HEK293 (cell line): ENCODE measurements around the gene INSRR.

Experiments used
- YY1 ChIP-seq: fragments of 450-650 bp; formaldehyde crosslinking; IDR thresholded peaks from 2 replicates; pipeline ENCODE4 v1.5.1; 2018; ENCODE audit warnings: missing biosample characterization, missing genetic modification characterization
- ZNF292 ChIP-seq: fragments of 450-650 bp; formaldehyde crosslinking; IDR thresholded peaks from 2 replicates; pipeline ENCODE4 v1.5.1; 2016; ENCODE audit warnings: low read depth, missing biosample characterization, missing genetic modification characterization, borderline replicate concordance
- ZNF785 ChIP-seq: fragments of 450-650 bp; formaldehyde crosslinking; IDR thresholded peaks from 2 replicates; pipeline ENCODE4 v1.5.1; 2016; ENCODE audit warnings: missing biosample characterization, missing genetic modification characterization
- TF ChIP-seq, protein P1 (sequence below): fragments of 450-650 bp; formaldehyde crosslinking; IDR thresholded peaks from 2 replicates; pipeline ENCODE4 v1.5.1; 2016; ENCODE audit warnings: missing biosample characterization, missing genetic modification characterization

DNA sequence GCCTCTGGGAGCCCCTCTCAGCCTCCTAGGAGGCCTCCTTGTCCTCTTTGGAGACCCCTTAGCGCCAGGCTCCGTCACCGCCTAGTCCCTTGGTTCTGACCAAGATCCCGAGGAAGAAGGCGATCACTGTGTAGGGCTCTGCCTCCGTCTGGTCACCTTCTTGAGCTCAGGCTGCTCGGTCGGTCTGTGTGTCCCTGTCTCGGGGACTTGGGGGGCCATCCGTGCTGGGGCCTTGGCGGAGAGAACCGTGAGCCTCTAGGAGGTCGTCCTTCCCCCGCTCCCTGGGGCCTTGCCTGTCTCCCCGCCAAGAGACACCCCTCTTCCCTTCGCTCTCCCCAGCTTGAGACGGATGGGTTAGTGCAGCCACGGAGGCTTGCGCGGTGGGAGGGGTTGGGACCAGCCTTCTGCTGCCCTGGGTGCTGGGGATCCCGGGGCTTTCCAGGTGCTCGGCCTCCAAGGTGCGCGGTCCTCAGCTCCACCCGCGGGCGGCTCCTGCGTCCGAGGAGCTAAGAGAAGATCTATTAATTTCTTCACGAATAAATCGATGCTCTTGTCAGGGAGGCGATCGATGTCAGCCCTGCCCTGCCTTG is 701 bp upstream of the INSRR start:
- TF ChIP-seq, protein P1, sequence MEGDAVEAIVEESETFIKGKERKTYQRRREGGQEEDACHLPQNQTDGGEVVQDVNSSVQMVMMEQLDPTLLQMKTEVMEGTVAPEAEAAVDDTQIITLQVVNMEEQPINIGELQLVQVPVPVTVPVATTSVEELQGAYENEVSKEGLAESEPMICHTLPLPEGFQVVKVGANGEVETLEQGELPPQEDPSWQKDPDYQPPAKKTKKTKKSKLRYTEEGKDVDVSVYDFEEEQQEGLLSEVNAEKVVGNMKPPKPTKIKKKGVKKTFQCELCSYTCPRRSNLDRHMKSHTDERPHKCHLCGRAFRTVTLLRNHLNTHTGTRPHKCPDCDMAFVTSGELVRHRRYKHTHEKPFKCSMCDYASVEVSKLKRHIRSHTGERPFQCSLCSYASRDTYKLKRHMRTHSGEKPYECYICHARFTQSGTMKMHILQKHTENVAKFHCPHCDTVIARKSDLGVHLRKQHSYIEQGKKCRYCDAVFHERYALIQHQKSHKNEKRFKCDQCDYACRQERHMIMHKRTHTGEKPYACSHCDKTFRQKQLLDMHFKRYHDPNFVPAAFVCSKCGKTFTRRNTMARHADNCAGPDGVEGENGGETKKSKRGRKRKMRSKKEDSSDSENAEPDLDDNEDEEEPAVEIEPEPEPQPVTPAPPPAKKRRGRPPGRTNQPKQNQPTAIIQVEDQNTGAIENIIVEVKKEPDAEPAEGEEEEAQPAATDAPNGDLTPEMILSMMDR (tag by site-specific recombination) = no peak
- TF ChIP-seq ZNF785 (no peak), ZNF292 (tag by site-specific recombination) (no peak), YY1 (tag by site-specific recombination) (no peak)
